Fibroblast of villous mesenchyme (primary cell): ENCODE data around the gene FKBP9. TPM values are rescaled to one million over a fixed set of nuclear protein-coding genes. Genes with fewer than 3 reads are reported as not detected.

Experiments
- DNase-seq: peaks from one replicate; pipeline ENCODE4 v3.0.0-alpha.2; 2010; ENCODE audit warnings: low read depth
- H3K4me3 ChIP-seq: 2 replicates; pipeline ENCODE4 v1.5.1; 2011; ENCODE audit warnings: low read depth, mild to moderate bottlenecking, low read length
- small RNA-seq: library from RNA; depleted of rRNA; stranded (forward); fragments of <200 nt; gene quantifications from one replicate; pipeline ENCODE3, GENCODE V24; 2012
- total RNA-seq: library from RNA; depleted of rRNA; stranded (reverse); fragments of >200 nt; gene quantifications from 2 replicates; pipeline ENCODE4 v1.2.3, GENCODE V29; 2012
- TF ChIP-seq, protein P1 (sequence below): IDR thresholded peaks from 2 replicates; pipeline ENCODE4 v1.5.1; 2012; ENCODE audit warnings: low read depth, mild to moderate bottlenecking, low read length; ENCODE audit not compliant: insufficient read depth

FKBP9 gene
- total RNA-seq, 1 donor, result 224 TPM

DNA sequence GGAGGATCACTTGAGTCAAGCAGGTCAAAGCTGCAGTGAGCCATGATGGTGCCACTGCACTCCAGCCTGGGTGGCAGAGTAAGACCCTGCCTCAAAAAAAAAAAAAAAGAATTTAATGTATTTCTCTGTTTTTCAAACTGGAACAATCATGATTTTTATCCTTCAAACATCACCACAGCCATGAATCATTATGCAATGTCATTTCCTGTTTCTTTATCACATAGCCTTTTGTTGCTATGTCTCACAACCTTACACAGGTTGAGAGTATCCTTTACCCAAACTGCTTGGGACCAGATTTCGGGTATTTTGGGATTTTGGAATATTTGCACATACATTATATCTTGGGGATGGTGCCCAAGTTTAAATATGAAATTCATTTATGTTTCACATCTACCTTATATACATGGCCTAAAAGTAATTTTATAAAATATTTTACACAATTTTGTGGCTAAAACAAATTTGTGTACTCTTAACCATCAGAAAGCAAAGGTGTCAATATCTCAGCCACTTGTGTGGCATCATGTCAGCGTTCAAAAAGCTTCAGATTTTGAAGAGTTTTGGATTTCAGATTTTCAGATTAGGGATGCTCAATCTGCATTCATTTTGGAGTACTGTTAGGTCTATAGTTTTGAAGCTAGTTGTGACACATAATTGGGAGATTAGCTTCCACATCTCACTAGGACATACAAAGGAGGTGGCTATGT is 97.2 kb downstream of the FKBP9 start:
- no peak for DNase-seq
- TF ChIP-seq, protein P1, sequence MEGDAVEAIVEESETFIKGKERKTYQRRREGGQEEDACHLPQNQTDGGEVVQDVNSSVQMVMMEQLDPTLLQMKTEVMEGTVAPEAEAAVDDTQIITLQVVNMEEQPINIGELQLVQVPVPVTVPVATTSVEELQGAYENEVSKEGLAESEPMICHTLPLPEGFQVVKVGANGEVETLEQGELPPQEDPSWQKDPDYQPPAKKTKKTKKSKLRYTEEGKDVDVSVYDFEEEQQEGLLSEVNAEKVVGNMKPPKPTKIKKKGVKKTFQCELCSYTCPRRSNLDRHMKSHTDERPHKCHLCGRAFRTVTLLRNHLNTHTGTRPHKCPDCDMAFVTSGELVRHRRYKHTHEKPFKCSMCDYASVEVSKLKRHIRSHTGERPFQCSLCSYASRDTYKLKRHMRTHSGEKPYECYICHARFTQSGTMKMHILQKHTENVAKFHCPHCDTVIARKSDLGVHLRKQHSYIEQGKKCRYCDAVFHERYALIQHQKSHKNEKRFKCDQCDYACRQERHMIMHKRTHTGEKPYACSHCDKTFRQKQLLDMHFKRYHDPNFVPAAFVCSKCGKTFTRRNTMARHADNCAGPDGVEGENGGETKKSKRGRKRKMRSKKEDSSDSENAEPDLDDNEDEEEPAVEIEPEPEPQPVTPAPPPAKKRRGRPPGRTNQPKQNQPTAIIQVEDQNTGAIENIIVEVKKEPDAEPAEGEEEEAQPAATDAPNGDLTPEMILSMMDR, result no peak

DNA sequence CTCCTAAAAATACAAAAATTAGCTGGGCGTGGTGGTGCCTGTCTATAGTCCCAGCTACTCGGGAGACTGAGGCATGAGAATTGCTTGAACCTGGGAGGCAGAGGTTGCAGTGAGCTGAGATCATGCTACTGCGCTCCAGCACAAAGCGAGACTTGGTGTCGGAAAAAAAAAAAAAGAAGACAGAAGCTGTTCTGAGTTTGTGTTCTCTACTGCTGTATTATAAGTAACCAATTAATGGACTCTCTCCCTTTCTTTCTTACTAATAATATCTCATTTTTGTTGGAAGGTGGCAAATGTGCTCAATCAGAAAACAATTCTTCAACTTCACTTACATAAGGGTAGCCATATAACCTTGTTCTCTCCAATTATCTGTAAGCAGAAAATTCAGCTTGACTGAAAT is 97.9 kb downstream of the FKBP9 start:
- TF ChIP-seq, protein P1, result no peak
- DNase-seq, result no peak
- H3K4me3 ChIP-seq, result no peak overlapping the region

More for the DNA sequence above, 97.2 kb downstream of the FKBP9 start:
- no peak overlapping the region for H3K4me3 ChIP-seq

Small RNA genes lying within 50 kb of the gene (small RNA-seq; reads per million reads assigned to genes)
- gene AC083863.1, result not detected
- gene RN7SL505P, result not detected
- gene RNU6-388P, result not detected
- gene RPS29P14, result not detected

Other genes with a start within 250 kb of the FKBP9 start
- 39.6 and 54.8 TPM in 2 replicates for gene KBTBD2, start 65.7 kb upstream of the FKBP9 start, total RNA-seq
- gene NT5C3A, start 105.3 kb downstream of the FKBP9 start, total RNA-seq, result 18.4 and 23.3 TPM in 2 replicates
- 8.2 and 10.3 TPM in 2 replicates for gene RP9, start 152.0 kb downstream of the FKBP9 start, total RNA-seq
- gene BBS9, start 172.1 kb downstream of the FKBP9 start, total RNA-seq, result 20.7 and 22.9 TPM in 2 replicates